A549 treated with RU486 at 1 μM for 4 hours (cell line): ENCODE results near the gene SLC35F5. TPM values are rescaled to one million over a fixed set of nuclear protein-coding genes. Genes with fewer than 3 reads are reported as not detected.

Source experiments
- total RNA-seq: library from RNA; stranded (reverse); fragments of 200-300 nt; extraction: Qiagen RNA extraction; gene quantifications from 5 replicates; pipeline ENCODE4 v1.2.3, GENCODE V29; 2022; ENCODE audit warnings: low read depth

The SLC35F5 gene, protein sequence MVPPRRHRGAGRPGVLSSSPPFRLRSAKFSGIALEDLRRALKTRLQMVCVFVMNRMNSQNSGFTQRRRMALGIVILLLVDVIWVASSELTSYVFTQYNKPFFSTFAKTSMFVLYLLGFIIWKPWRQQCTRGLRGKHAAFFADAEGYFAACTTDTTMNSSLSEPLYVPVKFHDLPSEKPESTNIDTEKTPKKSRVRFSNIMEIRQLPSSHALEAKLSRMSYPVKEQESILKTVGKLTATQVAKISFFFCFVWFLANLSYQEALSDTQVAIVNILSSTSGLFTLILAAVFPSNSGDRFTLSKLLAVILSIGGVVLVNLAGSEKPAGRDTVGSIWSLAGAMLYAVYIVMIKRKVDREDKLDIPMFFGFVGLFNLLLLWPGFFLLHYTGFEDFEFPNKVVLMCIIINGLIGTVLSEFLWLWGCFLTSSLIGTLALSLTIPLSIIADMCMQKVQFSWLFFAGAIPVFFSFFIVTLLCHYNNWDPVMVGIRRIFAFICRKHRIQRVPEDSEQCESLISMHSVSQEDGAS
- 20.4 to 46.7 TPM (median 45.9 TPM) in 5 replicates for total RNA-seq

DNA sequence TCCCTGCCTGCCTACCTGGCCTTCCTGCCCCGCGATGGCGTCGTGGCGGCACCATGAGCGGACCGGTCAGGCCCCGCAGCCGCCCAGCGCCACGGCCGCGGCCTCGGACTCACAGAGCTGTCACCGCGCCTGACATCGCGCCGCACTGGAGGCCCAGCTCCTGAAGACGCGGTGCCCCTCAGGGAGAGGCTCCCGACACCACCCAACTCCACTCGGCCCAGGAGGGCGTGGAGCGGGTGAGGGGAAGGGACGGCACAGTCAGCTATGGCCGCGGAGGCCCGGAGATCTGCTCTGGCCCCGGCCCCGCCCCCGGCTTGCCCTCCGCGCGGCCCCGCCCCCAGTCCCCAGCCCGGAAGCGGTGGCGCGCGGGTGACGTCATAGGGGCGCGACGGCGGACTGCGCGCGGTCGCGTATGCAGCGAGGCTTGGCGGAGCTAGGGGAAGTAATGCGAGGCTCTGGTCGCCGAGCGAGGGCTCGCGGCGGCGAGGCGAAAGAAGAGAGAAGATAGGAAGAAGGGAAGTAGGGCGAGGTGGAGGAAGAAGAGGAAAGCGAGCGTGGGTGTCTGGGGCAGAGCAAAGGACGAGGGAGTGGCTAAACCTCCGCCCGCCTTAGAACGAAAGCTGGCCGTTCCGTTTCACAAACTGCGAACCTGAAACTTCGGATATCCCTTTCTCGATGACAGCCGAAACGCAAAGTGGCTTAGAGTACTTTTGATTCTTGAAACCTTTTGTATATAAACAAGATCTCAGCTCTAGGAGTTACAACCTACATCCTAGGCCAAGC is at the start of gene SLC35F5:
TSS of gene SLC35F5 (minus strand) at position 288 of the 783 bp plus-strand sequence. CDS start at position 55, 233 bp downstream.

Other genes starting within 250 kb of the SLC35F5 start
- gene RABL2A, start 129.4 kb downstream of the SLC35F5 start, total RNA-seq = 7.3 to 9.7 TPM (median 8.7 TPM) in 5 replicates
- 198 to 307 TPM (median 236 TPM) in 5 replicates for gene ACTR3, start 133.4 kb upstream of the SLC35F5 start, total RNA-seq